Jurkat, Clone E6-1 (cell line): Measurements from ENCODE around the gene PPP1R11. TPM values are rescaled to one million over a fixed set of nuclear protein-coding genes. Genes with fewer than 3 reads are reported as not detected.
"Not testable (repeated sequence)": the region's sequence is repeated elsewhere in the genome, so short reads cannot be mapped to it uniquely, and the experiment has no call there.

Experiments
- DNase-seq: peaks from one replicate; pipeline ENCODE4 v3.0.0-alpha.2; 2011; ENCODE audit warnings: low read depth, low spot score
- H3K4me3 ChIP-seq: 2 replicates; pipeline ENCODE4 v1.5.1; 2011; ENCODE audit warnings: mild to moderate bottlenecking, low read length, control low read depth, moderate library complexity
- polyA plus RNA-seq: library from polyadenylated mRNA; unstranded; fragments of >200 nt; gene quantifications from one replicate; pipeline ENCODE4 v1.2.1, GENCODE V29; 2012; ENCODE audit warnings: missing spikeins; ENCODE audit not compliant: insufficient read length, insufficient read depth

The PPP1R11 gene
- polyA plus RNA-seq: 80.7 TPM

DNA sequence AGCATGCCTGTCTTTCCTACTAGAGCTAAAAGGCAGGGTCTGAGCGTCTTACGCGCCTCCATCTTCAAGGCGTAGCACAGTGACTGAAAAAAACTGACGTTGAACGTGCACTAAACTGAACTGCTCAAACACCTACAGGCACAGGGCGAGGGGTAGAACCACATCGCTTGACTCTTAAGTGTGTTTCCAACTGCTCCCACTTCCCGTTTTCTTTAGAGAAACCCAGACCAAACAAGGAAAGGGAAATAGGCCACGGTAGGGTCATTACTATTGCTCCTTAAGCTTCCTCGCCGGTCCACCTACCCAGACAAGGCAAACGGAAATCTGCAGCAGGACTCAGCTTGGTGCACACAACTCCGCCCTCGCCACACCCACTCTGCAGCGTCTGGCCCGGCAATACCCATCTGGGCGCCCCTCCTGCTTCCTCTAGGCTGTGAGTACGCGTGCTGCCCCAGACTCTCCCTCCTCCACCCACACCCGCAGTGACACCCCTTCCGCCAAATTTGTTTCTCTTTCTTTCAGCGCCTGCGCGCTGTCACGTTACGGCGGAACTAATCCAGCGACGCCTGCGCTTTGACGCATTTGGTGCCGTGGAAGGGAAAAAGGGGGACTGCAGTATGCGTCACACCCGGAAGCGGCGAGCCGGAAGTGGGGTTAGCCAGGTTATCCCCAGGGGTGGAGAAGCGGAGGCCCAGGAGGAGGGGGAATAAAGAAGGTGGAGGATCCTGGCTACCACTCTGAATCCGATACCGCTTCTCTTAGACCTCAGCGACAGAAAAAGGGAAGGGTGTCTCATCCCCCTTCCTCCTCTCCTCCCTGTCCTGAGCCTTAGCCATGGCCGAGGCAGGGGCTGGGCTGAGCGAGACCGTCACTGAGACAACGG lies at the start of gene PPP1R11:
Gene PPP1R11 (plus strand): TSS at position 622 of the 883 bp plus-strand sequence. CDS start 213 bp downstream, at position 835.
- peak within 1 kb of the TSS; percentile 75 for H3K4me3 ChIP-seq
- DNase-seq: peak; percentile 99

DNA sequence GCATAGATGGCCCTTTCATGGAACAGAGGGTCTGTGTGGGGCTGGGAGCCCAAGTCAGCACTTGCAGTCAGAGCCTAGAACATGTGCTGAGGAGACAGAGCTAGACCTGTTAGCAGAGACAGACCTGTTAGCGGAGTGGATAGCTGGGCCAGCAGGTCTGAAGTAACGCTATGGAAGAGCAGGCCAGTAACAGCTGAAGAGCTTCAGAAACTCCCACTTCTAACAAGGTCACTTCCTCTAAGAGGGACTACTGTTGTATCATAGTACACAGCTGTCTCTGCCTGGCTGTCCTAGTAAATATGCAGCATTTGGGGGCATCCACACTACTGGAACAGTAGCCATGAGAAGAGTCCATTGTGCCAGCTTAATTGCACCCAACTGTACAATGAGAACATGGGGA lies 47.2 kb upstream of the PPP1R11 start:
- no peak for DNase-seq
- no peak overlapping the region for H3K4me3 ChIP-seq

- no peak for DNase-seq
- no peak overlapping the region for H3K4me3 ChIP-seq
Observed at GRCh38 chr6:30020626-30021025, 46.4 kb upstream of the PPP1R11 start.

GRCh38 chr6:30022189-30022588 lies 44.8 kb upstream of the PPP1R11 start:
- no peak for DNase-seq
- no peak overlapping the region for H3K4me3 ChIP-seq

DNA sequence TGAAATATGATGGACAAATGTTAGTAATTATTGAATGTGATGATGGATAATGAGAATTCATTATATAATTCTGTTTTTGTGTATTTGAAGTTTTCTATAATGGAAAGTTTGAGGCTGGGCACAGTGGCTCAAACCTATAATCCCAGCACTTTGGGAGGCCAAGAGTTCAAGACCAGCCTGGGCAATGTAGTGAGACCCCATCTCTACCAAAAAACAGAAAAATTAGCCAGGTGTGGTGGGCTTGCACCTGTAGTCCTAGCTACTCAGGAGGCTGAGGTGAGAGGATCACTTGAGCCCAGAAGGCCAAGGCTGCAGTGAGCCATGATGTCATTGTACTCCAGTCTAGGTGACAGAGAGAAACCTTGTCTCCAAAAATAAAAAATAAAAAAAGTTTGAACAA lies 44.3 kb upstream of the PPP1R11 start:
- not testable (repeated sequence) for H3K4me3 ChIP-seq, DNase-seq

DNA sequence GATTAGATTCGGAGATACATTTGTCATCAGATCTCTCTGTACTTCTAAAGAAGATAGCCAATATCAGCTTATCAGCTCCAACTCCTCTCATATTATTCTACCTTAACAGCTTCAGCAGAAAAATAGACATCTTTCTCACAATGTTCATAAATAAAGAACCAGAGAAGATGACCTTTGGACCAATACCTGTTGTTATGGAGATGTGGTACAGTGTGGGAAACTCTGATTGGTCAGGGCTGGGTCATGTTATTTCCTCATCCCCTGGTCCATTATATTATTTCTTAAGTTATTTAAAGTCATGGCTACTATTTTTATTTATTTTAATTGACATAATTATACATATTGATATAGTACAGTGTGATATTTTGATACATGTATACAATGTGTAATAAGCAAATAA lies 41.8 kb upstream of the PPP1R11 start:
- no peak for DNase-seq
- no peak overlapping the region for H3K4me3 ChIP-seq

- H3K4me3 ChIP-seq: no peak overlapping the region
- DNase-seq: no peak
Observed at GRCh38 chr6:30029588-30029987, 37.4 kb upstream of the PPP1R11 start.

DNA sequence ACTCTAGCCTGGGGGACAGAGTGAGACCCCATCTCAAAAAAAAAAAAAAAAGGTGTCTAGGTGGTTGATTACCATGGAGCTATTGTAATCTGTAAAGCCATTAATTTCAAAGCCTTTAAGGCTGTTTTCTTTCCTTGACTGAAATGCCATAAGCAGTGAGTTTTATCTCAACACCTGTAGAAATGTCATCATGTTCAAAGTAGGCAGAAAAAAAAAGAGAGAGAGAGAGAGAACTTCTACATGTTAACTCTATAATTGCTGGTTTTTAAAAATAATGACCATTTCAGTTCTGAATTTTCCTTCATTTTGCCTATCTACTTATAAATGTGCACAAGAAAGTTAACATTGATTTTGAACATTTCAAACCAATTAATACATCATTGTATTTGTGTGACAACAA lies 35.6 kb upstream of the PPP1R11 start:
- H3K4me3 ChIP-seq: no peak overlapping the region
- no peak for DNase-seq

DNA sequence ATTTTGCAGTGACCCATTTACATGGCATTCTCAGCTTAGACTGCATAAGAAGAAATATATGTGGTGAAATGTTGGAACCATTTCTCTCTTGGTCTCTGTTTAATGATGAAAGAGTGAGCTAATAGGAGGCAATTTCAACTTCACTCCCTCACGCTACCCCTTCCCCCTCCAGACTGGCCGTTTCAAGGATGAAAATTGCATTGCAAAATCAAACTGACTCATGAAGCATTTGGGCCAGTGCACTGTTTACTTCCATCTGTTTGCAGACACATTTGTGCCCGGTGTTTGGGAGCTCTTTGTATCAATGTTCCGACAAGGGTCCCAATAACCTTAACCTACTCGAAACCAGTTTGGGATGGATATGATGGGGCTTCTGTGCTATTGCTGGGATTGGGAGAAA lies 33.6 kb upstream of the PPP1R11 start:
- not testable (repeated sequence) for DNase-seq, H3K4me3 ChIP-seq

- DNase-seq: no peak
- no peak overlapping the region for H3K4me3 ChIP-seq
Observed at GRCh38 chr6:30035784-30036183, 31.2 kb upstream of the PPP1R11 start.

GRCh38 chr6:30037182-30037788 lies 29.7 kb upstream of the PPP1R11 start:
- H3K4me3 ChIP-seq: no peak overlapping the region
- DNase-seq: peak; percentile 20

GRCh38 chr6:30041221-30041620 lies 25.8 kb upstream of the PPP1R11 start:
- DNase-seq: no peak
- H3K4me3 ChIP-seq: no peak overlapping the region

DNA sequence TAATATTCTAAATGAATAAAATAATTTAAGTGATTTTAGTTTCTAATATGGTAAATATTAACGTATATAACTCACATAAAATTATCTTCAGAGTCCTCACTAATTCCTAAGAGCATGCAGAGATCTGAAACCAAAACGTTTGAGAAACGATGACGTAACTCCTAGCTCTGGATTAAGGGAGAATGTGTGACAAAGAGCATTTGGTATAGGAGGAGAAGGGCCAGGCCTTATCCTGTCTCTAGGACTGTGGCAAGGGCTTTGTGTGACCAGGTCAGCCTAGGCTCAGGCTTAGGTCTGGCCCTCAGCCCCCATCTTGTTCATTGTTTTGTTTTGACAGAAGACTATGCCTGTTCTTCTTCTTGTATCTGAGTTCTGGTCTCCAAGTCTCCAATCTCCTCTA lies 25.2 kb upstream of the PPP1R11 start:
- DNase-seq: no peak
- no peak overlapping the region for H3K4me3 ChIP-seq

DNA sequence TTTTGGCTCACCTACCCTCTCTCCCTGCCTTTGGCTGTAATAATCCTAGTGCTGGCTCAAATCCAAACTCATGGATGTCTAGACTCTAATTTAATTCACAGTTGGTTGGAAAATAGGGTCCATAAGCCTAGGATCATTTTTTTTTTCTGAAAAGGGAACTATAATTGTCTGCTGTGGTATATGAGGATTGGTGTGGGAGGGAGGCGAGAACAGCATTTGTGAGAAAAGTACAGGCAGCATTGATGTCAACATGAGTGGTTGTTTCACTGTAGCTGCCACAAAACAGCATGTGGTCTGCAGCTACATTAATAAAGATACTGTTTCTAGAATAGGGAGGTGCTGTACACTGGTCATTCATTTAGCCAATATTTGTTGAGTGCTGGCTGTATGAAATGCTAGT lies 24.5 kb upstream of the PPP1R11 start:
- H3K4me3 ChIP-seq: no peak overlapping the region
- DNase-seq: no peak

- H3K4me3 ChIP-seq: no peak overlapping the region
- no peak for DNase-seq
Observed at GRCh38 chr6:30042914-30043313, 24.1 kb upstream of the PPP1R11 start.

- no peak overlapping the region for H3K4me3 ChIP-seq
- DNase-seq: no peak
Observed at GRCh38 chr6:30043744-30044143, 23.3 kb upstream of the PPP1R11 start.

DNA sequence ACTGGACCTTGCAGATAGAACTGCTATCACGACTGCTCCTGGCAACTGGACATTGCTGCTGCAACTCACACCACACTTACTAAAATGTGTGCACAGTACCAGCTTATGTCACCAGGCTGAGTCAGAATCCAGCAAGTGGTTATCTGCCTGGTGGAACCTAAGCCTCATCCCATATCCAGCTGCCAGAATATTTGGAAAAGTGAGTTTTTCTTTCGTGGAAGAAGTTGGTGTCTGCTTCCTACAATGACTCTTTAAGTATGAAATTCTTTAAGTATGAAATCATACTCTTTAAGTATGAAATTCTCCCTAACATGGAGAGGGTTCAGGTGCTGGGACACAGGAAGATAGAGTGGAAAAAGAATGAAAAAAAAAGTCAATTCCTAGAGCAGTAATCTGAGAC lies 22.4 kb upstream of the PPP1R11 start:
- no peak overlapping the region for H3K4me3 ChIP-seq
- DNase-seq: no peak

- no peak overlapping the region for H3K4me3 ChIP-seq
Observed at GRCh38 chr6:30047220-30047619, 19.8 kb upstream of the PPP1R11 start.

GRCh38 chr6:30053682-30054081 lies 13.3 kb upstream of the PPP1R11 start:
- no peak overlapping the region for H3K4me3 ChIP-seq
- no peak for DNase-seq

More at GRCh38 chr6:30047220-30047619, 19.8 kb upstream of the PPP1R11 start:
- no peak for DNase-seq

GRCh38 chr6:30055513-30055912 lies 11.5 kb upstream of the PPP1R11 start:
- no peak overlapping the region for H3K4me3 ChIP-seq
- no peak for DNase-seq
